ENCODE measurements around the gene GABBR2.

The GABBR2 gene

GRCh38 chr9:98329281-98329680 lies 379.5 kb downstream of the GABBR2 start:
- TF ChIP-seq TAF1 (IDR thresholded peaks at IDR 0.05; ENCODE audit: borderline replicate concordance, low read depth, low read length) (no peak), POLR2AphosphoS5 (IDR thresholded peaks at IDR 0.05; ENCODE audit: low read depth, low read length) (no peak), POLR2A (IDR thresholded peaks at IDR 0.05; ENCODE audit: low read depth, low read length) (no peak)
- no peak for FAIRE-seq
- DNase-seq (ENCODE audit: insufficient read length) = no peak

- DNase-seq (ENCODE audit: insufficient read length) (no peak), FAIRE-seq (no peak)
- no peak for TF ChIP-seq POLR2A (IDR thresholded peaks at IDR 0.05; ENCODE audit: low read depth, low read length)
- TF ChIP-seq TAF1 (IDR thresholded peaks at IDR 0.05; ENCODE audit: borderline replicate concordance, low read depth, low read length) = no peak
- TF ChIP-seq POLR2AphosphoS5 (IDR thresholded peaks at IDR 0.05; ENCODE audit: low read depth, low read length) = no peak
Measured at GRCh38 chr9:98328770-98329169, 380.0 kb downstream of the GABBR2 start.

- TF ChIP-seq POLR2A (IDR thresholded peaks at IDR 0.05; ENCODE audit: low read depth, low read length) = no peak
- no peak for TF ChIP-seq TAF1 (IDR thresholded peaks at IDR 0.05; ENCODE audit: borderline replicate concordance, low read depth, low read length)
- TF ChIP-seq POLR2AphosphoS5 (IDR thresholded peaks at IDR 0.05; ENCODE audit: low read depth, low read length) = no peak
- no peak for FAIRE-seq
- DNase-seq (ENCODE audit: insufficient read length) = no peak
Measured at GRCh38 chr9:98328141-98328540, 380.6 kb downstream of the GABBR2 start.

GRCh38 chr9:98327249-98327561 lies 381.5 kb downstream of the GABBR2 start:
- TF ChIP-seq POLR2A (IDR thresholded peaks at IDR 0.05; ENCODE audit: low read depth, low read length) (no peak), TAF1 (IDR thresholded peaks at IDR 0.05; ENCODE audit: borderline replicate concordance, low read depth, low read length) (no peak), POLR2AphosphoS5 (IDR thresholded peaks at IDR 0.05; ENCODE audit: low read depth, low read length) (no peak)

GRCh38 chr9:98326459-98327248 lies 382.1 kb downstream of the GABBR2 start:
- TF ChIP-seq TAF1 (IDR thresholded peaks at IDR 0.05; ENCODE audit: borderline replicate concordance, low read depth, low read length) (no peak), POLR2AphosphoS5 (IDR thresholded peaks at IDR 0.05; ENCODE audit: low read depth, low read length) (no peak), POLR2A (IDR thresholded peaks at IDR 0.05; ENCODE audit: low read depth, low read length) (no peak)
- DNase-seq (ENCODE audit: insufficient read length) (no peak), FAIRE-seq (no peak)

More at GRCh38 chr9:98327249-98327561, 381.5 kb downstream of the GABBR2 start:
- DNase-seq (ENCODE audit: insufficient read length) (no peak), FAIRE-seq (no peak)

GRCh38 chr9:98324801-98325200 lies 383.9 kb downstream of the GABBR2 start:
- FAIRE-seq (no peak), DNase-seq (ENCODE audit: insufficient read length) (no peak)
- TF ChIP-seq TAF1 (IDR thresholded peaks at IDR 0.05; ENCODE audit: borderline replicate concordance, low read depth, low read length) (no peak), POLR2AphosphoS5 (IDR thresholded peaks at IDR 0.05; ENCODE audit: low read depth, low read length) (no peak), POLR2A (IDR thresholded peaks at IDR 0.05; ENCODE audit: low read depth, low read length) (no peak)

GRCh38 chr9:98323831-98324135 lies 385.0 kb downstream of the GABBR2 start:
- no peak for DNase-seq (ENCODE audit: insufficient read length)
- FAIRE-seq = no peak
- TF ChIP-seq TAF1 (IDR thresholded peaks at IDR 0.05; ENCODE audit: borderline replicate concordance, low read depth, low read length) (no peak), POLR2AphosphoS5 (IDR thresholded peaks at IDR 0.05; ENCODE audit: low read depth, low read length) (no peak), POLR2A (IDR thresholded peaks at IDR 0.05; ENCODE audit: low read depth, low read length) (no peak)

GRCh38 chr9:98323051-98323830 lies 385.5 kb downstream of the GABBR2 start:
- TF ChIP-seq POLR2A (IDR thresholded peaks at IDR 0.05; ENCODE audit: low read depth, low read length) (no peak), TAF1 (IDR thresholded peaks at IDR 0.05; ENCODE audit: borderline replicate concordance, low read depth, low read length) (no peak), POLR2AphosphoS5 (IDR thresholded peaks at IDR 0.05; ENCODE audit: low read depth, low read length) (no peak)
- no peak for FAIRE-seq
- DNase-seq (ENCODE audit: insufficient read length) = no peak

- no peak for FAIRE-seq
- no peak for DNase-seq (ENCODE audit: insufficient read length)
- TF ChIP-seq TAF1 (IDR thresholded peaks at IDR 0.05; ENCODE audit: borderline replicate concordance, low read depth, low read length) = no peak
- no peak for TF ChIP-seq POLR2A (IDR thresholded peaks at IDR 0.05; ENCODE audit: low read depth, low read length)
- TF ChIP-seq POLR2AphosphoS5 (IDR thresholded peaks at IDR 0.05; ENCODE audit: low read depth, low read length) = no peak
Measured at GRCh38 chr9:98321269-98321668, 387.5 kb downstream of the GABBR2 start.

GRCh38 chr9:98318834-98319478 lies 389.8 kb downstream of the GABBR2 start:
- FAIRE-seq (no peak), DNase-seq (ENCODE audit: insufficient read length) (no peak)
- no peak for TF ChIP-seq POLR2AphosphoS5 (IDR thresholded peaks at IDR 0.05; ENCODE audit: low read depth, low read length)
- TF ChIP-seq TAF1 (IDR thresholded peaks at IDR 0.05; ENCODE audit: borderline replicate concordance, low read depth, low read length) = no peak
- TF ChIP-seq POLR2A (IDR thresholded peaks at IDR 0.05; ENCODE audit: low read depth, low read length) = no peak

GRCh38 chr9:98318041-98318790 lies 390.5 kb downstream of the GABBR2 start:
- TF ChIP-seq POLR2AphosphoS5 (IDR thresholded peaks at IDR 0.05; ENCODE audit: low read depth, low read length) = no peak
- TF ChIP-seq TAF1 (IDR thresholded peaks at IDR 0.05; ENCODE audit: borderline replicate concordance, low read depth, low read length) = no peak
- TF ChIP-seq POLR2A (IDR thresholded peaks at IDR 0.05; ENCODE audit: low read depth, low read length) = no peak
- DNase-seq (ENCODE audit: insufficient read length) (no peak), FAIRE-seq (no peak)

Data from GM12892 (cell line).